Amniotic stem cell (primary cell): ENCODE measurements around the gene GAS5.

Source experiments
- DNase-seq: peaks from one replicate; lab custom pipeline; 2025; lab: John Stamatoyannopoulos, UW

The GAS5 gene

GRCh38 chr1:173824315-173825081 lies 43.3 kb downstream of the GAS5 start, which contains the start of the genes CENPL and DARS2:
TSS of gene CENPL (minus strand) at chr1:173824883. CDS start at chr1:173811299, 13,584 bp downstream.
TSS of gene DARS2 (plus strand) at chr1:173824673. CDS start at chr1:173825230, 557 bp downstream.
- peak; percentile 94 for DNase-seq

DNA sequence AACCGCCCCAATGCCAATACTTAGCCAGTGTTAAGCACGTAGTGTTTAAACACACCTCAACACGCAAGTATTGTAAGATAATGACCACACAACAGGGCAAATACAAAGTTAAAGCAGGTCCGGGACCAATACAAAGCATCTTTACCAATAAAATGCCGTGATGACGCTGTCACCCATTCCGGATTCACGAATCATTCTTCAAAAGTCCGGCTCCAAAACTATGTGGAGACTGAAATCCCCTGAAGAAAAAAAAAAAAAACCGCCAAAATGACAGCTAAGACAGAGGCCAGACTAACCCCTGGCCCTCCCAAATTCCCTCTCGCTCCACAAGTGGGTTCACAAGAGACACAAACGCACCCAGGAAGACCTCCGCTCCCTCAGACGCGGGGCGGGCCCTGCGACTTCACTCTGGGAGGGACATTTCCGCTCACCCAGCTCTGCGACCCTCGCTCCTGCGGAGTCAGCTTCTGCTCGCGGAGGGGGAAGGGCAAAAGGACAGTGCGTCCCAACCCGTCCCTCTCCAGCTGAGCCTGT lies 43.9 kb downstream of the GAS5 start:
- DNase-seq, result peak; percentile 44

DNA sequence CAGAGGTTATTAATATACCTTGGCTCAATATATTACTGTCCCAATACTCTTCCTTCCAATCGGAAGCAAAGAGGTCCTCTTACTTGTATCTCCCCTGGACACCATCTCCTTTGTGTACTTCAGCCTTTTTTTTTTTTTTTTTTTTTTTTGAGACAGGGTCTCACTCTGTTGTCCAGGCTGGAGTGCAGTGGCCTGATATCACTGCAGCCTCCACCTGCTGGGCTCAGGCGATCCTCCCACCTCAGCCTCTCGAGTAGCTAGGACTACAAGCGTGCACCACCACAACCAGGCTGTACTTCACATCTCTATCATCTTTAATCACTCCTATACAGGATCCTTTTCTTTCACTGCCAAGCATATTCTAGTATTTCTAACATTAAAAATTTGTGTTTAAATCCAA lies 46.1 kb downstream of the GAS5 start:
- no peak for DNase-seq

- no peak for DNase-seq
Observed at GRCh38 chr1:173818459-173818858, 49.3 kb downstream of the GAS5 start.
